Karpas-422 (cell line): ENCODE results near the gene WNT3A. TPM values are rescaled to one million over a fixed set of nuclear protein-coding genes. Genes with fewer than 3 reads are reported as not detected.
A peak's percentile ranks its signal among the peaks of the same experiment; 100 is the strongest.

Experiments
- DNase-seq: peaks from one replicate; pipeline ENCODE4 v3.0.0-alpha.2; 2015
- H2AFZ ChIP-seq: fragments of 200-600 bp; sonication (generic); 2 replicates; pipeline ENCODE4 v1.6.1; 2014; ENCODE audit warnings: antibody characterized with exemption, low read length, mixed read lengths
- H3K27ac ChIP-seq: fragments of 200-600 bp; sonication (generic); 2 replicates; pipeline ENCODE4 v1.5.1; 2014; ENCODE audit warnings: mild to moderate bottlenecking, low read length, moderate library complexity
- H3K27me3 ChIP-seq: fragments of 200-600 bp; sonication (generic); 2 replicates; pipeline ENCODE4 v1.6.1; 2014; ENCODE audit warnings: low read length, mixed read lengths
- H3K36me3 ChIP-seq: fragments of 200-600 bp; sonication (generic); 2 replicates; pipeline ENCODE4 v1.6.1; 2014; ENCODE audit warnings: low read length, mixed read lengths; ENCODE audit not compliant: insufficient read depth
- H3K4me1 ChIP-seq: fragments of 200-600 bp; sonication (generic); 2 replicates; pipeline ENCODE4 v1.6.1; 2014; ENCODE audit warnings: mild to moderate bottlenecking, low read length, mixed read lengths
- H3K4me2 ChIP-seq: fragments of 200-600 bp; sonication (generic); 2 replicates; pipeline ENCODE4 v1.6.1; 2014; ENCODE audit warnings: low read length, low read depth, mild to moderate bottlenecking; ENCODE audit not compliant: poor library complexity, severe bottlenecking
- H3K4me3 ChIP-seq: fragments of 200-600 bp; sonication (generic); 2 replicates; pipeline ENCODE4 v1.5.1; 2014; ENCODE audit warnings: mild to moderate bottlenecking, antibody characterized with exemption, low read length, mixed read lengths
- H3K79me2 ChIP-seq: fragments of 200-600 bp; sonication (generic); 2 replicates; pipeline ENCODE4 v1.6.1; 2014; ENCODE audit warnings: mild to moderate bottlenecking, low read length, mixed read lengths
- H3K9ac ChIP-seq: fragments of 200-600 bp; sonication (generic); 2 replicates; pipeline ENCODE4 v1.6.0; 2014; ENCODE audit warnings: low read length
- H3K9me2 ChIP-seq: fragments of 200-600 bp; sonication (generic), shearing (Covaris generic); replicated peaks from 2 replicates; pipeline ENCODE4 v1.6.0; 2014; ENCODE audit warnings: mild to moderate bottlenecking, low read length, moderate library complexity; ENCODE audit not compliant: insufficient read depth
- H3K9me3 ChIP-seq: fragments of 300-700, 200-600 bp; sonication (generic); 2 replicates; pipeline ENCODE4 v1.6.1; 2014; ENCODE audit warnings: low read length, mixed read lengths
- H4K20me1 ChIP-seq: fragments of 200-600 bp; sonication (generic); 2 replicates; pipeline ENCODE4 v1.6.1; 2014; ENCODE audit warnings: mild to moderate bottlenecking, antibody characterized with exemption, low read length, low read depth; ENCODE audit not compliant: insufficient read depth
- total RNA-seq: library from RNA; depleted of rRNA; stranded (reverse); fragments of >200 nt; shearing (Covaris generic); gene quantifications from 2 replicates; pipeline ENCODE4 v1.2.3, GENCODE V29; 2014; ENCODE audit warnings: low replicate concordance

WNT3A gene
- total RNA-seq, 1 experiment from 2014 or later = not detected

DNA sequence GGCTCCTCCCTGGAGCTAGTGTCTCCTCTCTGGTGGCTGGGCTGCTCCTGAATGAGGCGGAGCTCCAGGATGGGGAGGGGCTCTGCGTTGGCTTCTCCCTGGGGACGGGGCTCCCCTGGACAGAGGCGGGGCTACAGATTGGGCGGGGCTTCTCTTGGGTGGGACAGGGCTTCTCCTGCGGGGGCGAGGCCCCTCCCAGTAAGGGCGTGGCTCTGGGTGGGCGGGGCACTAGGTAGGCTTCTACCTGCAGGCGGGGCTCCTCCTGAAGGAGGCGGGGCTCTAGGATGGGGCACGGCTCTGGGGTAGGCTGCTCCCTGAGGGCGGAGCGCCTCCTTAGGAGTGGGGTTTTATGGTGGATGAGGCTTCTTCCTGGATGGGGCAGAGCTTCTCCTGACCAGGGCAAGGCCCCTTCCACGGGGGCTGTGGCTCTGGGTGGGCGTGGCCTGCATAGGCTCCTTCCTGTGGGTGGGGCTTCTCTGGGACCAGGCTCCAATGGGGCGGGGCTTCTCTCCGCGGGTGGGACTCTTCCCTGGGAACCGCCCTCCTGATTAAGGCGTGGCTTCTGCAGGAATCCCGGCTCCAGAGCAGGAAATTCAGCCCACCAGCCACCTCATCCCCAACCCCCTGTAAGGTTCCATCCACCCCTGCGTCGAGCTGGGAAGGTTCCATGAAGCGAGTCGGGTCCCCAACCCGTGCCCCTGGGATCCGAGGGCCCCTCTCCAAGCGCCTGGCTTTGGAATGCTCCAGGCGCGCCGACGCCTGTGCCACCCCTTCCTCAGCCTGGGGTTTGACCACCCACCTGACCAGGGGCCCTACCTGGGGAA lies 53.0 kb downstream of the WNT3A start:
- Histone ChIP-seq H3K36me3 (no peaks in the 10 kb centered on the region), H3K27me3 (no peaks in the 10 kb centered on the region), H3K27ac (no peak overlapping the region), H3K4me1 (no peaks in the 10 kb centered on the region), H3K4me3 (no peak overlapping the region), H3K79me2 (no peaks in the 10 kb centered on the region), H3K9me2 (no peaks in the 10 kb centered on the region), H3K4me2 (no peak overlapping the region), H4K20me1 (no peaks in the 10 kb centered on the region), H3K9ac (no peak overlapping the region), H3K9me3 (no peaks in the 10 kb centered on the region), H2AFZ (no peak overlapping the region)
- DNase-seq = peak; percentile 71

DNA sequence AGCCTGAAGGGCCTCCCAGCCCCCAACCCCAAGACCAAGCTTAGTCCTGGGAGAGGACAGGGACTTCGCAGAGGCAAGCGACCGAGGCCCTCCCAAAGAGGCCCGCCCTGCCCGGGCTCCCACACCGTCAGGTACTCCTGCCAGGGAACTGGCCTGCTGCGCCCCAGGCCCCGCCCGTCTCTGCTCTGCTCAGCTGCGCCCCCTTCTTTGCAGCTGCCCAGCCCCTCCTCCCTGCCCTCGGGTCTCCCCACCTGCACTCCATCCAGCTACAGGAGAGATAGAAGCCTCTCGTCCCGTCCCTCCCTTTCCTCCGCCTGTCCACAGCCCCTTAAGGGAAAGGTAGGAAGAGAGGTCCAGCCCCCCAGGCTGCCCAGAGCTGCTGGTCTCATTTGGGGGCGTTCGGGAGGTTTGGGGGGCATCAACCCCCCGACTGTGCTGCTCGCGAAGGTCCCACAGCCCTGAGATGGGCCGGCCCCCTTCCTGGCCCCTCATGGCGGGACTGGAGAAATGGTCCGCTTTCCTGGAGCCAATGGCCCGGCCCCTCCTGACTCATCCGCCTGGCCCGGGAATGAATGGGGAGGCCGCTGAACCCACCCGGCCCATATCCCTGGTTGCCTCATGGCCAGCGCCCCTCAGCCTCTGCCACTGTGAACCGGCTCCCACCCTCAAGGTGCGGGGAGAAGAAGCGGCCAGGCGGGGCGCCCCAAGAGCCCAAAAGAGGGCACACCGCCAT lies 53.8 kb downstream of the WNT3A start:
- no peak overlapping the region for H3K27ac ChIP-seq
- no peak overlapping the region for H3K9ac ChIP-seq
- no peak overlapping the region for H3K4me3 ChIP-seq
- no peaks in the 10 kb centered on the region for H3K27me3 ChIP-seq
- H4K20me1 ChIP-seq = no peaks in the 10 kb centered on the region
- H3K9me3 ChIP-seq = no peaks in the 10 kb centered on the region
- no peaks in the 10 kb centered on the region for H3K79me2 ChIP-seq
- H2AFZ ChIP-seq = no peak overlapping the region
- H3K4me1 ChIP-seq = no peaks in the 10 kb centered on the region
- no peak overlapping the region for H3K4me2 ChIP-seq
- no peaks in the 10 kb centered on the region for H3K9me2 ChIP-seq
- DNase-seq = no peak
- no peaks in the 10 kb centered on the region for H3K36me3 ChIP-seq

DNA sequence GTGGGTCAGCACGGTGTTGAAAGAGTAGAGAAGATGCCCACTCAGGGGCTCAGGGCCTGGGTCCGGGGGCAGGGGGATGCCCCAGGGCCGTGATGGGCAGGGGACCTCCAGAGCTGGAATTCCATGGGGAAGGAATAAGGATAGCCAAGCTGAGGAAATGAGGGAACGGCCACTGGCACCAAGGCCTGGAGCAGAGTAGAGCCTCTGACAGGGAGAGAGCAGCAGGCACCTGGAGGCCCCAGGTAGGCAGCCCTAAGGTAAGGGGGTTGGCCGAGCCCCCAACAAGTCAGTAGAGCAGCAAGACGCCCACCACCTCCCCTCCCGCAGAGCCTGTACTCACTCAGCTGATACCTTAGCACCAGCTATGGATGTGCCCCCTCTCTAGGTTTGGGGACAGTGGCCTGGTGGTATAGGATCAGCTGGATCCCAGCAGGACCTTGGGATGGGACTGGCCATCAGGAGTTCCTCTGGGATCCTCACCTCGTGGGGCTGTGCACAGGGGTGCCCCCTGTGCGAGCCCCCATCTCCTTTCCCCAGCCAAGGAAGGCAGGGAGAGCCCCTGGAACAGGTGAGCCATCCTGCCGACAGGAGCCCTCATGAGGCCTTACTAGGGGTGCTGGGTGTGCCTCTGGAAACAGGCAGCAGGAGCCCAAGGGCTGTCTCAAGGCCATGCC lies 54.8 kb downstream of the WNT3A start:
- Histone ChIP-seq H3K9me2 (no peaks in the 10 kb centered on the region), H4K20me1 (no peaks in the 10 kb centered on the region), H3K4me1 (no peaks in the 10 kb centered on the region), H3K79me2 (no peaks in the 10 kb centered on the region), H3K27me3 (no peaks in the 10 kb centered on the region), H3K27ac (no peak overlapping the region), H3K9me3 (no peaks in the 10 kb centered on the region), H3K4me2 (no peak overlapping the region), H2AFZ (no peak overlapping the region), H3K36me3 (no peaks in the 10 kb centered on the region), H3K9ac (no peak overlapping the region), H3K4me3 (no peak overlapping the region)
- no peak for DNase-seq

DNA sequence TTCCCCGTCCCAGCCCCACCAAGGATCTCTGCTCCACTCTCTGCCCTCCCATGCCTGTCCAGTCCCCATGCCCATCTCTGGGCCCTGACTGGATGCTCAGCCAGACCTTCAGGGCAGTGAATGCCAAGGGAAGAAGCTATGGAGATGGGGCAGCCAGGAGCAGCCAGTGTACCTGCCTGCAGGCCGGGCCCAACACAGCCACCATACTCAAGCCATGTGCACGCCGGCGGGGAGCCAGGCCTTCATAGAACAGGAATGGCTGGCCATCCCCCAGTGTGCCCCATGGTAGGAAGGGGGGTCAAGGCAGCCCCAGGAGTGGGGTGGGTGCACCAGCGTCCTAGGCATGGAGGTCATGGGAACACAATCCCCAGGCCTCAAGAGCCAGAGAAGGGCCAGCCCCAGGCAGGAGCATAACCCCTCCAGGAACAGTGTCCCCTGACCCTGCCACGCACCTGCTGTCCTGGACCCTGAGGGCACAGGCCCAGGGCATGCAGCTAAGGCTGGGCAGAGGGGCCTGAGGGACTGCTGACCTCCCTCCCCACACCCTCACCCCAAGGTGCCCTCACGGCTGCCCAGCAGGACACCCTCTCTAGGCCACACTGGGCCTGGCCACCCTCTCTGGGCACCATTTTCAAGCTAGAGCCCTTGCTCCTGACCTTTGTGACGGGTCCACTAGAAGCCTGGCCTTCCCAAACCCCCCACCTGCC lies 55.4 kb downstream of the WNT3A start:
- no peaks in the 10 kb centered on the region for H3K9me2 ChIP-seq
- H3K79me2 ChIP-seq = no peaks in the 10 kb centered on the region
- no peaks in the 10 kb centered on the region for H3K9me3 ChIP-seq
- no peak for DNase-seq
- no peak overlapping the region for H3K4me2 ChIP-seq
- H3K4me1 ChIP-seq = no peaks in the 10 kb centered on the region
- no peak overlapping the region for H3K27ac ChIP-seq
- no peaks in the 10 kb centered on the region for H4K20me1 ChIP-seq
- H3K36me3 ChIP-seq = no peaks in the 10 kb centered on the region
- no peak overlapping the region for H3K4me3 ChIP-seq
- no peaks in the 10 kb centered on the region for H3K27me3 ChIP-seq
- no peak overlapping the region for H3K9ac ChIP-seq
- H2AFZ ChIP-seq = no peak overlapping the region

DNA sequence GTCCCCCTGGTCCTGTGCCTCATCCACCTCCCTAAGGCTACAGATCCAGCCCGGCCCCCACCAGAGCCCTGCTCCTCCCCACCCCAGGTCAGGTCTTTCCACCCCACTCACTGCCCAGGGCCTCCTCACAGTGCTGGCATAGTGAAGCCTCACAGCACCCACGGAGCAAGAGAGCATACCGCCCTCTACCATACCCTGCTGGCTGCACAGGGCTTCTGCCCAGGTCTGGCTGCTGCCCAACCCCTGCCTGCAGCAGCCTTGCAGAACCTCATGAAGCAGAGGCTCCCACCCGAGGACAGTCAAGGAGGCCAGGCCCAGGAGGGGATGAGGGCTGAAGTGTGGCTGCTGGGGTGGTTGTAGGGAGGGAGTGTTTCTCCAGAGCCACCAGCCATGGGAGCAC lies 56.0 kb downstream of the WNT3A start:
- Histone ChIP-seq H3K27ac (no peak overlapping the region), H3K9me2 (no peaks in the 10 kb centered on the region), H3K9me3 (no peaks in the 10 kb centered on the region), H3K4me2 (no peak overlapping the region), H3K79me2 (no peaks in the 10 kb centered on the region), H2AFZ (no peak overlapping the region), H3K9ac (no peak overlapping the region), H3K36me3 (no peaks in the 10 kb centered on the region), H3K27me3 (no peaks in the 10 kb centered on the region), H3K4me3 (no peak overlapping the region), H4K20me1 (no peaks in the 10 kb centered on the region), H3K4me1 (no peaks in the 10 kb centered on the region)
- no peak for DNase-seq

DNA sequence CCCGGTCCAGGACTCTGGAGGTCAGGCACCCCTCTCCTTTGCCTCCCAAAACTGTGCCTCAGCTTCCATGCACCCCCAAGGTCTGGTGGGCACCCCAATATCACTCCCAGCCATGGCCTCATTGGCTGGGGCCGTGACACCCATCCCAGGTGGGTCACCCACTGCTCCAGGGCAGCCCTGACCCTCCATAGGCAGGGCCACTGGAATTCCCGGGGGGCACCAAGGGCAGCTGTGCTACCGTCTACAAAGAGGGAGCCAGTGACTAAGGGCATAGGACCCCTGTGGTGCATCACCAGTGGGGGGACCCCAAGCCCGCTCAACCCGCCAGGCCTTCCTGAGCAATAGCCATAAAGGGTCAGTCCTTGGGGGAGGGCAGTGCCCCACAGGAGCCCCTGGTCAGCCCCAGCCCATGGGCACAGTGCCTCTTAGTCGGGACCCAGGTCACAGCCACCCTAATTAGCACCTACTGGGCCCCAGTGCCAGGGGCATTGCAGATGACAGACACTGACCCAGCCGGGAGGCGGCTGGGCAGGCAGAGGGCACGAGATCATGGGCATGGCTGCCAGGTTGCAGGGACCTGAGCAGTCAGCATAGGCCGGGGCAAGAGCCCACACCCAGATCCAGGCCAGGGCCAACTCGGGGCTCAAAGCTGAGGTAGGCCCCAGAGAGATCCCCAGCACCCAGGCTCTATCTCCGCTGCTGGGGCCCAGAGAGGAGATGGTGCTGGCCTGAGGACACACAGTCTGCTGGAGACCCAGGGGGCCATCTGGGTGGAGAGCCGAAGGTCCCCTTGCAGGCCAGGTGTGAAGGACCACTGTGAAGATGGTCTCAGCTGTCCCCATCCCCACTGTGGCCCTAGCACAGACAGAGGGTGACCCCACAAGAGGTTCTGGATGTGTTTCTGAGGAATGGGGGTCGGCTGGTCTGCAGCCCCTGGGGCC lies 56.7 kb downstream of the WNT3A start:
- H3K36me3 ChIP-seq = no peaks in the 10 kb centered on the region
- H3K9ac ChIP-seq = no peak overlapping the region
- H3K79me2 ChIP-seq = no peaks in the 10 kb centered on the region
- H4K20me1 ChIP-seq = no peaks in the 10 kb centered on the region
- no peak overlapping the region for H3K4me3 ChIP-seq
- H3K9me2 ChIP-seq = no peaks in the 10 kb centered on the region
- no peak overlapping the region for H3K27ac ChIP-seq
- H3K27me3 ChIP-seq = no peaks in the 10 kb centered on the region
- no peak for DNase-seq
- no peak overlapping the region for H3K4me2 ChIP-seq
- no peaks in the 10 kb centered on the region for H3K4me1 ChIP-seq
- H2AFZ ChIP-seq = no peak overlapping the region
- no peaks in the 10 kb centered on the region for H3K9me3 ChIP-seq

DNA sequence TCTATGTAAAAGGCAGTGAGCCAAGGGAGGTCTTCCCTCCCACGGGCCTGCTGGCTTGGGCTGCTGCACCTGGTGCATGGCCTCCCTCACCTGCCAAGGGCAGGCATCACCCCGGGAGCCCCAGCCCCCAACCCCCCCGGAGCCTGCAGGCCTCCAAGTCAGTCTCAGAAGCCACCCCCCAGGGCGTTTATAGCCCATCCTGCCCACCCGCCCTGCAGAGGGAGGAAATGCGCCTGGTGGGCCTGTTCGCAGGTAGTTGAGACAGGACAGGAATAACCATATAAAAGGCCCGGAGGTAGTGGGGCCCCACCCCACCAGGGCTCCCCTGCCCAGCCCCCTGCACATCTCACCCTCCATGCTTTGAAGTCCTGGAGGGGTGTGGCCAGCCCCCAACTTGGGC lies 57.5 kb downstream of the WNT3A start:
- Histone ChIP-seq H3K36me3 (no peaks in the 10 kb centered on the region), H3K4me1 (no peaks in the 10 kb centered on the region), H3K9ac (no peak overlapping the region), H3K27ac (no peak overlapping the region), H2AFZ (no peak overlapping the region), H3K27me3 (no peaks in the 10 kb centered on the region), H3K4me3 (no peak overlapping the region), H3K9me3 (no peaks in the 10 kb centered on the region), H3K4me2 (no peak overlapping the region), H3K9me2 (no peaks in the 10 kb centered on the region), H3K79me2 (no peaks in the 10 kb centered on the region), H4K20me1 (no peaks in the 10 kb centered on the region)
- no peak for DNase-seq
